Right renal pelvis (tissue), 4 donors: ENCODE results near the gene PAEP. TPM values are rescaled to one million over a fixed set of nuclear protein-coding genes. Genes with fewer than 3 reads are reported as not detected.

ENCODE experiments used
- DNase-seq, 4 donors: peaks; one replicate each; pipeline ENCODE4 v3.0.0-alpha.2; 2013; ENCODE audit warnings: low read depth in 4 of 4, low spot score in 3 of 4, missing footprints in 1 of 4
- polyA plus RNA-seq, 4 donors: library from polyadenylated mRNA; unstranded; fragments of 120-200 nt; gene quantifications; one replicate each; pipeline ENCODE4 v1.2.1, GENCODE V29; 2013; ENCODE audit not compliant: insufficient read length in 4 of 4

PAEP gene
- polyA plus RNA-seq, 4 donors, result 0.12 TPM; not detected in 3

DNA sequence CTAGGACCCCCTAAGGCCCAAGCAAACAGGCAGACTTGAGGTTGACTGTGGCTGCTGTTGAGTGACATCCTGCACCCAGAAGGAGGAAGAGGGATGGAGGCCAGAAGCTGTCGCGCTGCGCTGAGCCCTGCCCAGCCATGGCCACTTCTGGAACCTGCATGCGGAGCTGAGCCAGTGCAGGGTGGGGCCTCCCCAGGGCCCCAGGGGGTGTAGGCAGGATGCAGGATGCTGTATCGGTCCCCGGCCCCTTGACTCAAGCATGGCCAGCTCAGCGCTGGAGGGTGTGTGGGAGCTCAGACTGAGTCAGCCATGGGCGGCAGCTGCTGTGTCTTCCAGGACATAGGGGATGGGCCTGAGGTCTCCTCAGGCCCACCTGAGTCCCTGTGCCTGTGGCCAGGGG, 50.9 kb downstream of the PAEP start:
- no peak for DNase-seq

DNA sequence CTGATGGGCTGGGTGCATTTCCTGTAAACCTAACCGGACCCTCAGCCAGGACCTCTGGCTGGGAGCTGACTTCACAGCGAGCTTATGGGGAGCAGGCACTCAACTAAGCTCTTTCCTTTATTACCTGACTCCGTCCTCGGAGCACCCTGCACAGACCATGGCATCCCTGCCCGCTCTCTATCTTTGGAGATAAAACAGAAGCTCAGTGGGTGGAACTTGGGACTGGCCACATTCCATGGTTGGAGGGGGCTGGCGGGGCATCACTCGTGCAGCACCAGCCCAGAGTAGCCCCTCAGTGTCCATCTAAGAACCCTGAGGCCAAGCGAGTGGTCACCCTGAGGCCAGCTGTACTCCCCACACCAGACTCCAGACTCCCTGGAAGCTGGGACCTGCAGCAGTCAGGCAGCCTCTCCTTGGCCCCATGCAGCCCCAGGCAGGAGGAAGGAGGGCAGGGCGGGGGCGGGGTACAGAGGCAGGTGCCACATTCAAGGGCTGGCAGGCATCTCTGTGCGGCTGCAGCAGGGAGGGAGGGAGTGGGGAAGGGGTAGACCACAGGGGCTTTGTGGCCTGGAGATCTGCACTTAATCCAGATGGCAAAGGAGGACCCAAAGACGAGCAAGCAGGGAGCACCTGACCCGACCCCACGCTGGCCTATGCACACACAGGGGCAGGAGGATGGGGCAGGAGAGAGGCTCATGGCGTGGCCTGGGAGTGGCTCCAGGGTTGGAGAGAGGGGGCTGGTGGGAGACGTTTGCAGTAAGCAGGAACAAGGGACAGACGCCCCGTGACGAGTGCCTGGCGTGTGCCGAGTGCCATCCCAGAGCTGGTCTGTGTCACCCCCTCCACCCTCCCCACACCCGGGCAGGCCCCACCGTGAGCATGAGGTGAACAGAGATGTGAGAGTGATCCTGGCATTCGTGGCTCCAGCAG, 51.7 kb downstream of the PAEP start:
- no peak for DNase-seq

DNA sequence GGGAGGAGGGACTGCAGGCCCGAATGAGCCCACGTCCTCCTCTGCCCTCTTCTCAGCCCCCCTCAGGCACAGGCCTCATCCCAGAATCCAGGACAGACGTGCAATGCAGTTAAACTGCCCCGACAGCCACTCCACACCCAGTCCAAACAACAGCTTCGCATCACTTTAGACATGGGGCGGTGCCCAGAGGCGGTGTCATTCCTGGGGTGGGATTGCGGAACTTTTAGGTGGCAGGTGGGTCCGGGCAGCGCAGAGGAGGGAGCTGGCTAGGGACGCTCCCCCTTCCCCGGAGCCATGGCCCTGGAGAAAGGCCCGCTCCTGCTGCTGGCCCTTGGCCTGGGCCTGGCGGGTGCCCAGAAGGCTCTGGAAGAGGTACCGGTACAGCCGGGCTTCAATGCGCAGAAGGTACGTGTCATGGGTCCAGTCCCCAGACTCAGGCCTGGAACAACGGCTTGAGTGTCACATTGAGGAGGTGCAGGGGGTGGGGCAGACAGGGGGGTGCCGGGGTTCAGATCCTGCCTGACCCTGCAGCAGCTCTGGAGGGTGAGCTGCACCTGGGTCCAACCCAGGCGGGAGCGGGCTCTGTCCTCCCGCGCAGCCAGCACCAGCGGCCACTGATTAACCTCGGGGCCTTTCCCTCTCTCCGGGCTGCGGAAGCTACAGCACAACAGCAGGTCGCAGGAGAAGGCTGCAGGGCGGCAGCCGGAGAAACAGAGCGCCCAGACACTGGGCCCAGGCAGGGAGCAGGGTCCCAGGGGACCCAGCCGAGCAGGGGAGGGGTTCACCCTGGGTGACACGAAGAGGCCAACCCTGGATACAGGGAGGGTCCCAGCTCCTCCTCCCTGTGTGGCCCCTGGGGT, 52.6 kb downstream of the PAEP start:
- no peak for DNase-seq

DNA sequence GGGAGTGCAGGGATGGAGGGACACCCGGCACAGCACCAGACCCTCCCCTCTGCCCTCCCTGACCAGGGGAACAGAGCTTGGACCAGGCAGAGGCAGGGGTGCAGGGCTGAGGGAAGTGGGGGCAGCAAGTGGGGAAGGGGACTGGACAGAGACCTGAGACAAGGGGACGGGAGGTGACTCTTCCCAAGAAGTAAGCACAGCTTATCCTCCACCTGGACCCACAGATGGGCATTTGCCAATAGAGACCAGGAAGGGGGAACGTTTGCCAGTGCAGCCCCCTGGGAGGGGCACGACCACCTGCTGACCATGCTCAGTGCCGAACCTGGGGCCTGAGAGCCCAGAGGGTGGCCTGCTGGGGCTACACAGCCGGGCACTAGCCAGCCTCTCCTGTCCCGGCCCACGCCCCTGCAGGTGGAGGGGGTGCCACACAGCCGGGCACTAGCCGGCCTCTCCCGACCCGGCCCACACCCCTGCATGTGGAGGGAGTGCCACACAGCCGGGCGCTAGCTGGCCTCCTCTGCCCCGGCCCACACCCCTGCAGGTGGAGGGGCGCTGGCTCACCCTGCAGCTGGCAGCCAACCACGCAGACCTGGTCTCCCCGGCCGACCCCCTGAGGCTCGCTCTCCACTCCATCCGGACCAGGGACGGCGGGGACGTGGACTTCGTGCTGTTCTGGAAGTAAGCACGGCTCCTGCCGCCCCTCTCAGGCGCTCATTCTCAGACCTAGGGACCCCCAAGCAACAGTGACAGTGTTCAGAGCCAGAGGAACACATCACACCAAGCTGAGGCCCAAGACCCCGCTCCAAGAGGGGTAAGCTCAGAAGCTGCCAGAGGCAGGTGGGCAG, 53.5 kb downstream of the PAEP start:
- DNase-seq, result no peak

DNA sequence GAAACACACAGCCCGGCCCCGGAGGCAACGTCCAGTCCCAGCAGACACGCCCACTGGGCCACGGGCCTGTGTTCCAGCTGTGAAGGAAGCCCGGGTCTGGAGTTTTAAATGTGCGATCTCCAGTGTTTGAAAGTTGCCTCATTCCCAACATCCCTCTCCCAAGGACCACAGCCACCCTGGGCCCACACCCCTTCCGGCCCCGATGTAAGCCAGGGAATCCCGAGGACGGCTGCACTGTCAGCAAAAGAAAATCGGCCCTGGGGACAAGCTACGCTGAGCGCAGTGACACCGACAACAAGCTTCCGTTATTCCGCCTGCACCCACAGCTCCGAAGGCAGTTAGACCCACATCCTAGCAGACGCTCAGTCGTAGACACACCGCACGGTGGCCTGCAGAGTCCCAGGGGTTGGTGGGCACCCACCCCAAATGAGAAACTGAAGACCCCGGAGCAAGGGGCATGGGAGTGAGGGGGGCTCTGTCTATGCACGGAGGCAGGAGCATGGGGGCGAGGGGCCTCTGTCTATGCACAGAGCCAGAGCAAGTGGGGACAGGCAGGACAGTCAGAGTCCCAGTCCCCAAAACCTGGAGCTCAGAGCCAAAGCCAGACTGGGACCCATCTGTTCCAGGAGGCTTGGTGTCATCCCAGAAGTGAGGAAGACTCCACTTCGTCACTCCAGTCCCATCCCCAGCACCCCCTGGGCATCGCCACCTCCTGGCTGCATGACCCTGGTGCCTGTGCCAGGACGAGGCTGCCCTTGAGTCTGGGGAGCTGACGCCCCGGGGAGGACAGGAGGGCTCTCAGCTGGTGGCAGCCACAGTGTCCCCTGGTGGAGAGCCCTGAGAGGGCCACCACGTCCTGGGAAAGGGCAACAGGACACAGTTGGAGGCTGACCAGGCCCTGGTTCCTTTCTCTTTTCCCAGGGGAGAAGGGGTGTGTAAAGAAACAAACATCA, 54.4 kb downstream of the PAEP start:
- DNase-seq, result no peak

Other genes with a start within 250 kb of the PAEP start
- 10 to 100 TPM; 26.4 to 31.7 (median 29.9) TPM for gene PPP1R26, start 82.0 kb upstream of the PAEP start, polyA plus RNA-seq
- 10 to 100 TPM; 45.6 to 60.4 (median 47.4) TPM for gene MRPS2, start 61.1 kb upstream of the PAEP start, polyA plus RNA-seq
- not detected for gene LCN1, start 40.3 kb upstream of the PAEP start, polyA plus RNA-seq
- gene OBP2A, start 15.6 kb upstream of the PAEP start, polyA plus RNA-seq, result under 1 TPM; 0.27 to 0.76 (median 0.33) TPM
- gene GLT6D1, start 77.8 kb downstream of the PAEP start, polyA plus RNA-seq, result not detected
- not detected for gene LCN9, start 101.6 kb downstream of the PAEP start, polyA plus RNA-seq
- not detected for gene SOHLH1, start 137.7 kb downstream of the PAEP start, polyA plus RNA-seq
- gene KCNT1, start 140.4 kb downstream of the PAEP start, polyA plus RNA-seq, result under 1 TPM; 0.08 to 0.24 (median 0.22) TPM